Left ventricle myocardium inferior (tissue), 1 donor: ENCODE results near the gene CADPS2. TPM values are rescaled to one million over a fixed set of nuclear protein-coding genes. Genes with fewer than 3 reads are reported as not detected.

Experiments used
- DNase-seq: peaks from one replicate; pipeline ENCODE4 v3.0.0-alpha.2; 2020
- H3K27ac ChIP-seq: fragments of 200-600 bp; replicated peaks from 2 replicates; pipeline ENCODE4 v1.8.0; 2021
- H3K27me3 ChIP-seq: fragments of 200-600 bp; 2 replicates; pipeline ENCODE4 v1.8.0; 2021; ENCODE audit warnings: low read depth
- H3K36me3 ChIP-seq: fragments of 200-600 bp; 2 replicates; pipeline ENCODE4 v1.8.0; 2021
- H3K4me1 ChIP-seq: fragments of 200-600 bp; 2 replicates; pipeline ENCODE4 v1.8.0; 2021
- H3K4me3 ChIP-seq: fragments of 200-600 bp; 2 replicates; pipeline ENCODE4 v1.8.0; 2021; ENCODE audit warnings: mild to moderate bottlenecking, moderate library complexity
- H3K9me3 ChIP-seq: fragments of 200-600 bp; replicated peaks from 2 replicates; pipeline ENCODE4 v1.8.0; 2021
- CTCF ChIP-seq: fragments of 200-600 bp; IDR thresholded peaks from 2 replicates; pipeline ENCODE4 v1.8.0; 2021; ENCODE audit warnings: antibody characterized with exemption, mild to moderate bottlenecking, borderline replicate concordance
- intact Hi-C: fragments of 100-400 bp; cut with micrococcal nuclease; formaldehyde crosslinking; loops from one replicate; pipeline ENCODE4 v1.11.0; 2022
- total RNA-seq: library from RNA; stranded (reverse); fragmentation: NEBNext Ultra II Directional; extraction: Animal tissue kit (Norgen Biotek cat#: 25700); gene quantifications from one replicate; pipeline ENCODE4 v1.2.1, GENCODE V29; 2021
- donor health status: DM: no; HTN: yes; CAD: no; lungs with severe emphysema.

Gene CADPS2
- total RNA-seq, 1 donor from 2014 or later: 11.9 TPM

- Histone ChIP-seq H3K27ac (no peak overlapping the region), H3K27me3 (peaks cover 100% of the 10 kb centered on the region), H3K36me3 (no peaks in the 10 kb centered on the region), H3K4me3 (peak overlapping the region; percentile 59), H3K9me3 (no peaks in the 10 kb centered on the region), H3K4me1 (peaks cover 63% of the 10 kb centered on the region)
- TF ChIP-seq CTCF: no peak
- DNase-seq: no peak
- intact Hi-C loops: no loop called here
Measured at GRCh38 chr7:122306320-122307227, 579.7 kb downstream of the CADPS2 start.

- Histone ChIP-seq H3K4me1 (peaks cover 57% of the 10 kb centered on the region), H3K4me3 (peak overlapping the region; percentile 59), H3K27me3 (peaks cover 100% of the 10 kb centered on the region), H3K27ac (no peak overlapping the region), H3K9me3 (no peaks in the 10 kb centered on the region), H3K36me3 (no peaks in the 10 kb centered on the region)
- DNase-seq: no peak
- TF ChIP-seq CTCF: no peak
- intact Hi-C loops: no loop called here
Measured at GRCh38 chr7:122305475-122306319, 580.6 kb downstream of the CADPS2 start.

DNA sequence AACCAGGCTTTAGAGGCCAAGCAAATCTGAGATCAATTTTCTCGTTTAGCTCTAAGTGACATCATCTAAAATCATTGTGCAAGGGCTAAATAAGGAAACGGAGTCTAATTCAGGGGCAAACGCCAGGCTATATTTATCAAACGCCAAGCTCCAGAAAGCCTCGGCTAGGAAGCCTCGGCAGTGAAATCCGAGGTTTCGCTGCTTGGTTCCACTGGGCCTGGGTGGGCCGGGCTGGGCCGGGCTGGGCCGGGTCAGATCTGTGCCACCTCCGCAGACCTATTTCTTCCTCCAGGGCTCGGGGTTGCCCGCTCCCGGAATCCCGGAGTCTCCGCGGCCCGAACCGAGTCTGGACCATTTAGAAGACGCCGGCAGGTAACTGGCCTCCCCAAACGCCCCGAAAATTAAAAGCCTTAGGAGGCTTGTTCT, 581.3 kb downstream of the CADPS2 start:
- intact Hi-C loops: no loop called here
- Histone ChIP-seq H3K27ac (no peak overlapping the region), H3K4me1 (peaks cover 57% of the 10 kb centered on the region), H3K27me3 (peaks cover 100% of the 10 kb centered on the region), H3K4me3 (peak overlapping the region; percentile 59), H3K36me3 (no peaks in the 10 kb centered on the region), H3K9me3 (no peaks in the 10 kb centered on the region)
- DNase-seq: no peak
- TF ChIP-seq CTCF: no peak

GRCh38 chr7:122304319-122304975, 581.8 kb downstream of the CADPS2 start, which contains the start of gene FEZF1:
Gene FEZF1, minus strand, starts transcription at chr7:122304750. Its CDS starts 313 bp downstream, at chr7:122304437.
- H3K27me3 ChIP-seq: peaks cover 100% of the 10 kb centered on the region
- no peaks in the 10 kb centered on the region for H3K36me3 ChIP-seq
- H3K27ac ChIP-seq: no peak within 1 kb of the TSS
- intact Hi-C loops: no loop called here
- H3K4me1 ChIP-seq: peaks cover 58% of the 10 kb centered on the region
- no peak for DNase-seq
- peak within 1 kb of the TSS; percentile 59 for H3K4me3 ChIP-seq
- no peaks in the 10 kb centered on the region for H3K9me3 ChIP-seq
- TF ChIP-seq CTCF: no peak
